Fibroblast of the aortic adventitia (primary cell): ENCODE results near the gene CCDC127. TPM values are rescaled to one million over a fixed set of nuclear protein-coding genes. Genes with fewer than 3 reads are reported as not detected.

Experiments used
- DNase-seq: peaks from one replicate; pipeline ENCODE4 v3.0.0-alpha.2; 2010; ENCODE audit warnings: low read depth
- H3K4me3 ChIP-seq: 2 replicates; pipeline ENCODE4 v1.5.1; 2011; ENCODE audit warnings: low read depth, mild to moderate bottlenecking, control low read depth, low read length, moderate library complexity
- total RNA-seq: library from RNA; depleted of rRNA; stranded (reverse); fragments of >200 nt; gene quantifications from 2 replicates; pipeline ENCODE4 v1.2.3, GENCODE V29; 2012; ENCODE audit warnings: low replicate concordance
- TF ChIP-seq, protein P1 (sequence below): IDR thresholded peaks from 2 replicates; pipeline ENCODE4 v1.5.1; 2011; ENCODE audit warnings: mild to moderate bottlenecking, low read length, control low read depth, inconsistent platforms; ENCODE audit not compliant: insufficient read depth

The CCDC127 gene
- total RNA-seq, 1 donor, result 8.3 TPM

DNA sequence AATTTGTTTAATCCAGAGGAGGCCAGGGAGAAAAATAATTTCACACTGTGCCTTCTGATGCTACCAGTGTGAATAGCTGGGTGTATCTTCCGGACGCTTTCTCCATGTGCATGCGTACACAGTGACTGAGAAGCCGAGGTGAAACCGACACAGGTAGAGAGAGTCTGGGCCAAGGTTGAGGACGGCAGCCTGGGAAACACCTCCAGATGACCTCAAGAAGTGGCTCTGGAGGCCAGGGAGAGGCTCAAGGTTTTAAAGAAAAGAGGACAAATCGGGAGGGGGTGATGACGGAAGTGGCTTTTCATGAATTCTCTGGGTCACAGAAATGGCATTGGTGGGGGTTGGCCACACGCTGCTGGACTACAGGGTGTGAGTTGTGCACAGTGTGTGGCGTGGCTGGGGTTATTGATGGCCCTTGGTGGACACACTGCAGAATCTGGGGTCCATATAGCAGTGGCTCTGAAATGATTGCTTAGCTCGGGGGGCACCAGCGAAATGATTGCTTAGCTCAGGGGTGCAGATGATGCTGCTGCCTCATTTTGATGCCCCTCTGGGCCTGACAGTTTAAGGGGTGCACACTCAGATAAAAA lies 60.7 kb downstream of the CCDC127 start:
- no peak for DNase-seq
- TF ChIP-seq, protein P1, sequence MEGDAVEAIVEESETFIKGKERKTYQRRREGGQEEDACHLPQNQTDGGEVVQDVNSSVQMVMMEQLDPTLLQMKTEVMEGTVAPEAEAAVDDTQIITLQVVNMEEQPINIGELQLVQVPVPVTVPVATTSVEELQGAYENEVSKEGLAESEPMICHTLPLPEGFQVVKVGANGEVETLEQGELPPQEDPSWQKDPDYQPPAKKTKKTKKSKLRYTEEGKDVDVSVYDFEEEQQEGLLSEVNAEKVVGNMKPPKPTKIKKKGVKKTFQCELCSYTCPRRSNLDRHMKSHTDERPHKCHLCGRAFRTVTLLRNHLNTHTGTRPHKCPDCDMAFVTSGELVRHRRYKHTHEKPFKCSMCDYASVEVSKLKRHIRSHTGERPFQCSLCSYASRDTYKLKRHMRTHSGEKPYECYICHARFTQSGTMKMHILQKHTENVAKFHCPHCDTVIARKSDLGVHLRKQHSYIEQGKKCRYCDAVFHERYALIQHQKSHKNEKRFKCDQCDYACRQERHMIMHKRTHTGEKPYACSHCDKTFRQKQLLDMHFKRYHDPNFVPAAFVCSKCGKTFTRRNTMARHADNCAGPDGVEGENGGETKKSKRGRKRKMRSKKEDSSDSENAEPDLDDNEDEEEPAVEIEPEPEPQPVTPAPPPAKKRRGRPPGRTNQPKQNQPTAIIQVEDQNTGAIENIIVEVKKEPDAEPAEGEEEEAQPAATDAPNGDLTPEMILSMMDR, result no peak
- no peak overlapping the region for H3K4me3 ChIP-seq

- DNase-seq, result no peak
- TF ChIP-seq, protein P1, result no peak
- H3K4me3 ChIP-seq, result no peak overlapping the region
Measured at GRCh38 chr5:156411-157072, 61.4 kb downstream of the CCDC127 start.

DNA sequence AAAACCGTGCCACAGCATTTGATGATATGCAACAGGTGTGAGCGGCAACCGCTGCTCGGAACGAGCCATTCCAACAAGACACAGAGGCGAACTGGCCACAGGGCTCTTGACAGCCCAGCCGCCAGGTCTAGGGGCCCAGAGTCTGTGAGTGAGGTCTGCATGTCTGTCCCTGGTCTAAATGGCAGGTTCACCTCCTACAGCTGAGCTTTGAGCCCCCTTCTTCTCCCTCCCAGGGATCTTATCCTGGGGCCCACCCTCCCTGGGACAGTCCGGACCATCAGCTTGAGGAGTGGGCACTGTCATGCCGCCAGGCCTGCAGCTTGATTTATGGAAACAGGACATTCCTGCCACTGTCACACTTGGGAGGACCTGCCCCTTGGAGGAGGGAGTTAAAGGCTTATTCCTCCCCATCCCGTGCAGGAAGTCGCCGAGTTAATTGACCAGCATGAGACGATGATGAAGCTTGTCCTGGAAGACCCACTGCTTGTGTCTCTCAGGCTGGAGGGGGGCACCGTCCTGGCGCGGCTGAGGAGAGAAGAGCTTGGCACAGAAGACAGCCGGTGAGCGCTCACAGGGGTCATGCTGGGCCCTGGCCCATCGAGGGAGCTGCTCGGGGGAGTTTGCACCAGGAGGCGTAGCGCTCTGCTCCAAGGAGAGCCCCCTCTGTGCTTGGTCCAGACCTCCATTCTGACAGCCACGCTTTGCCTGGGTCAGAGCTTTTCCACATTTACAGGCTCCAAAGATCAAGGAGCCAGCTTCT lies 62.1 kb downstream of the CCDC127 start:
- no peak overlapping the region for H3K4me3 ChIP-seq
- DNase-seq, result no peak
- TF ChIP-seq, protein P1, result no peak

GRCh38 chr5:154826-155225 lies 63.1 kb downstream of the CCDC127 start:
- H3K4me3 ChIP-seq, result no peak overlapping the region
- DNase-seq, result no peak
- TF ChIP-seq, protein P1, result no peak

DNA sequence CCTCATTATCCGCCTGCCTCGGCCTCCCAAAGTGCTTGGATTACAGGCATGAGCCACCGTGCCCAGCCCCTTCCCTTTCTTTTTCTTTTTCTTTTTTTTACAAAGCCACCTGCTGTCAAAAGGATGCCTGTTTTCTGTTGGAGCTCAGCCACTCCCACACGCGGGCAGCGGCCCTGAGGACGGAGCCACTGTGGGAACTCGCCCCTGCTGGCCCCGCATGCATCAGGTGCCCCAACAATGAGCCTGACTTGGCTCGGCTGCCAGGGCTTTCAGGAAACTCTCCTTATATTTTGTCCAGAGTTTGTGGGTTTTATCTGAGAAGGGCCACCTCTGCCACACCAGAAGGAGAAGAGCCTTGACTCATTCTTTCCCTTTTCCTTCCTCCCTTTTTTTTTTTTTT lies 63.7 kb downstream of the CCDC127 start:
- H3K4me3 ChIP-seq, result no peak overlapping the region
- no peak for DNase-seq
- TF ChIP-seq, protein P1, result no peak

DNA sequence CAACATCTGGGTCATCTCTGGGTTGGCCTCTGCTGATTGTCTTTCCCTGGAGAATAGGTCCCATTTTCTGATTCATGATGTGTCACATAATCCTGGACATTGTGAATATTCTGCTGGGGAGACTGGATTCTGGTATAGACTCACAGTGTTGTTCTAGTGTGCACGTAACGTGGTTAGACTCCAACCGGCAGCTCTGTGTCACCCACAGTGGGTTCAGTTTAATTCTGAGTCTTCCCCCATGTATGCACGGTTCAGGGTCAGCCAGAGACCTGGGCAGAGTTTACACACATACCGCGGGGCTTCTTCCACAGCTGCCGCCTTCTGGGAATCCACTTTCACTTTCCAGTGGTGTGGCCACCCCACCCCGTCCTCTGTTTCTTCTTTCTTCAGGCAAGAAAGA lies 64.7 kb downstream of the CCDC127 start:
- TF ChIP-seq, protein P1, result no peak
- H3K4me3 ChIP-seq, result no peak overlapping the region
- DNase-seq, result no peak
